Nephron (organoid): ENCODE results near the gene CAPG.
"Not testable (repeated sequence)": the region's sequence is repeated elsewhere in the genome, so short reads cannot be mapped to it uniquely, and the experiment has no call there.

ENCODE experiments used
- H3K27ac Mint-ChIP-seq, 3 experiments: 2 replicates each; pipeline ENCODE4 v1.8.0; 2020; ENCODE audit warnings: mixed read lengths in 3 of 3, mild to moderate bottlenecking in 2 of 3, moderate library complexity in 1 of 3
- H3K27me3 Mint-ChIP-seq: 2 replicates; pipeline ENCODE4 v1.8.0; 2021; ENCODE audit warnings: low read depth, mild to moderate bottlenecking, moderate library complexity, mixed read lengths
- H3K36me3 Mint-ChIP-seq: 2 replicates; pipeline ENCODE4 v1.8.0; 2020; ENCODE audit warnings: low read depth, mixed read lengths
- H3K4me1 Mint-ChIP-seq: 2 replicates; pipeline ENCODE4 v1.8.0; 2020; ENCODE audit warnings: mixed read lengths
- H3K4me3 Mint-ChIP-seq, 3 experiments: 2 replicates each; pipeline ENCODE4 v1.8.0; 2020; ENCODE audit warnings: mild to moderate bottlenecking in 3 of 3, mixed read lengths in 3 of 3, moderate library complexity in 2 of 3
- H3K9me3 Mint-ChIP-seq: 2 replicates; pipeline ENCODE4 v1.8.0; 2020; ENCODE audit warnings: mixed read lengths
- TF ChIP-seq, protein P1 (sequence below), 3 experiments: fragments of 200-600 bp; sonication (generic); IDR thresholded peaks; one replicate each; pipeline ENCODE4 v1.5.0; 2021; ENCODE audit warnings: antibody characterized with exemption in 3 of 3; ENCODE audit not compliant: unreplicated experiment in 3 of 3

Gene CAPG

DNA sequence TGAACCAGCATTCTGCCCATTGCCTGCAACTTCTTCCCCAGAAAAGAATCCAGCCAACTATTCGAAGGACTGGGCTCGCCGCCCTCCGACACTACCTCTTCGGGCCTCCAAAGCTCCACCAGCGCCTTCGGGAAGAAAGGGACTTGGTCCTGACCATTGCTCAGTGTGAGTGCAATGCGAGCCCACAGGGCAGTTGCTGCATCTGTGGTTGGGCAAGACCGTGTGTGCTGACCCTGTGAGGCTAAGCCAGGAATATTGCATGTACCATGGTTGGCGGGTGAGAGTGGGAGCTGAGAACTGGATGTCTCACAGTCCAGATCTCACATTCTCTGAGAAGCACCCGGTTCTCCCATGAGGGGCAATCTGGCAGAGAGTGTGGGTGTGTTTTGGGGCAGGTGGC is 39.1 kb downstream of the CAPG start:
- no peaks in the 10 kb centered on the region for H3K9me3 Mint-ChIP-seq
- TF ChIP-seq, protein P1, sequence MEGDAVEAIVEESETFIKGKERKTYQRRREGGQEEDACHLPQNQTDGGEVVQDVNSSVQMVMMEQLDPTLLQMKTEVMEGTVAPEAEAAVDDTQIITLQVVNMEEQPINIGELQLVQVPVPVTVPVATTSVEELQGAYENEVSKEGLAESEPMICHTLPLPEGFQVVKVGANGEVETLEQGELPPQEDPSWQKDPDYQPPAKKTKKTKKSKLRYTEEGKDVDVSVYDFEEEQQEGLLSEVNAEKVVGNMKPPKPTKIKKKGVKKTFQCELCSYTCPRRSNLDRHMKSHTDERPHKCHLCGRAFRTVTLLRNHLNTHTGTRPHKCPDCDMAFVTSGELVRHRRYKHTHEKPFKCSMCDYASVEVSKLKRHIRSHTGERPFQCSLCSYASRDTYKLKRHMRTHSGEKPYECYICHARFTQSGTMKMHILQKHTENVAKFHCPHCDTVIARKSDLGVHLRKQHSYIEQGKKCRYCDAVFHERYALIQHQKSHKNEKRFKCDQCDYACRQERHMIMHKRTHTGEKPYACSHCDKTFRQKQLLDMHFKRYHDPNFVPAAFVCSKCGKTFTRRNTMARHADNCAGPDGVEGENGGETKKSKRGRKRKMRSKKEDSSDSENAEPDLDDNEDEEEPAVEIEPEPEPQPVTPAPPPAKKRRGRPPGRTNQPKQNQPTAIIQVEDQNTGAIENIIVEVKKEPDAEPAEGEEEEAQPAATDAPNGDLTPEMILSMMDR (IDR thresholded peaks at IDR 0.05; ENCODE audit: unreplicated experiment in 3 of 3): no peak
- H3K27ac Mint-ChIP-seq: no peak overlapping the region
- H3K4me1 Mint-ChIP-seq: no peaks in the 10 kb centered on the region
- H3K4me3 Mint-ChIP-seq: no peak overlapping the region
- no peaks in the 10 kb centered on the region for H3K27me3 Mint-ChIP-seq
- peaks cover 47% of the 10 kb centered on the region for H3K36me3 Mint-ChIP-seq

DNA sequence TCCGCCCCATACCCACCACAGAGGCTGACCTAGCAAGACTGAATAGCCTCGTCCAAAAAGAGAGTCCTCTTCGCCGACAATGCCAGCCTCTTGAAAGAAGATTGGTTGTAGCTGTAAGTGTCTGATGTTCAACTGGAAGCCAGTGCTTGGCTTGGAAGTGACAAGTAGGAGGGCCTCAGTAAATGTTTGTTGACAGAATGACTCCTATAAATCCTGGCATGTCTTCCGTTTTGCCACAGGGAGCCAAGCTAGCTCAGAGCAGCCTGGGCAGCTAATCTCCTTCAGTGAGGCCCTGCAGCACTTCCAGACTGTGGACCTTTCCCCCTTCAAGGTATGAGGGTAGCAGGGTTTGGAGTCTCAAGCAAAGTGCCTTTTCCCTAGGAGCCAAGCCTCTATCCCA is 40.7 kb downstream of the CAPG start:
- Mint-ChIP-seq H3K4me3 (no peak overlapping the region), H3K27ac (no peak overlapping the region), H3K36me3 (peaks cover 37% of the 10 kb centered on the region), H3K27me3 (no peaks in the 10 kb centered on the region), H3K9me3 (no peaks in the 10 kb centered on the region), H3K4me1 (no peaks in the 10 kb centered on the region)
- TF ChIP-seq, protein P1 (IDR thresholded peaks at IDR 0.05; ENCODE audit: unreplicated experiment in 3 of 3): no peak

DNA sequence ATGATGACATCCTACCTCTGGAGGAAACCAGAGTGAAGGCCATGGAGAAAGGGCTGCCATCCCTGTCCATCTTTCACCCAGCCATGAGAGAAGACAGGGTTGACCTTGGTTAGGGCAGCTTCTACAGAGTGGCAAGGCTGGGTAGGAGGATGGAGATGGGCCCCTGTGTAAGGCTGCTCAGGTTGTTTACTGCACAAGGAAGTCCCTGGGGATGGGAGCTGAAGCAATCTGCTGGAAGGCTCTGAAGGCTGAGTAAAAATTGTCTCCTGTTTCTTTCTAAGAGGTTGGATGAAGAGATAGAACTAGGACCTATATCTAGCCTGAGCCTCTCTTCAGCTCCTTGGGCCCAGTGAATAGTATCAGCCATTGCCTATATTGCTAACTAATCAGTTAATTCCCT is 41.2 kb downstream of the CAPG start:
- Mint-ChIP-seq H3K36me3 (peaks cover 34% of the 10 kb centered on the region), H3K4me3 (no peak overlapping the region), H3K27me3 (no peaks in the 10 kb centered on the region), H3K27ac (no peak overlapping the region), H3K9me3 (no peaks in the 10 kb centered on the region), H3K4me1 (no peaks in the 10 kb centered on the region)
- TF ChIP-seq, protein P1 (IDR thresholded peaks at IDR 0.05; ENCODE audit: unreplicated experiment in 3 of 3): no peak

DNA sequence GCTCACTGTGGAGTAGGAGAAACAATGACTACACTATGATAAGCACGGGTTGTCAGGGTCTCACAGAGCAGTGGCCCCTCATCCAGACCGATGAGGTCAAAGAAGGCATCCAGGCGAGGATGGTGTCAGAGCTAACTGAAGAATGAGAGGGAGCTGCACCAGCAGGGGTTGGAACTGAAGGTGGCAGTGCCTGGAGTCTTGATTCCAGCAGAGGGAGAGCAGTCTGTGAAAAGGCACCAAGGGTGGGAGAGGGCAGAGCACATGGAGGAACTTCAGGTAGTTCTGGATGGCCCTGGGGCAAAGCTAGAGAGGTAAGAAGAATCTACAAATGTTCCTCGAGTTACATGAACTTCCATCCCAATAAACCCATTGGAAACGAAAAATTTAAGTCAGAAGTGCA is 43.0 kb downstream of the CAPG start:
- no peak overlapping the region for H3K27ac Mint-ChIP-seq
- TF ChIP-seq, protein P1 (IDR thresholded peaks at IDR 0.05; ENCODE audit: unreplicated experiment in 3 of 3): no peak
- no peaks in the 10 kb centered on the region for H3K9me3 Mint-ChIP-seq
- H3K4me3 Mint-ChIP-seq: no peak overlapping the region
- H3K27me3 Mint-ChIP-seq: no peaks in the 10 kb centered on the region
- H3K36me3 Mint-ChIP-seq: peaks cover 38% of the 10 kb centered on the region
- no peaks in the 10 kb centered on the region for H3K4me1 Mint-ChIP-seq

DNA sequence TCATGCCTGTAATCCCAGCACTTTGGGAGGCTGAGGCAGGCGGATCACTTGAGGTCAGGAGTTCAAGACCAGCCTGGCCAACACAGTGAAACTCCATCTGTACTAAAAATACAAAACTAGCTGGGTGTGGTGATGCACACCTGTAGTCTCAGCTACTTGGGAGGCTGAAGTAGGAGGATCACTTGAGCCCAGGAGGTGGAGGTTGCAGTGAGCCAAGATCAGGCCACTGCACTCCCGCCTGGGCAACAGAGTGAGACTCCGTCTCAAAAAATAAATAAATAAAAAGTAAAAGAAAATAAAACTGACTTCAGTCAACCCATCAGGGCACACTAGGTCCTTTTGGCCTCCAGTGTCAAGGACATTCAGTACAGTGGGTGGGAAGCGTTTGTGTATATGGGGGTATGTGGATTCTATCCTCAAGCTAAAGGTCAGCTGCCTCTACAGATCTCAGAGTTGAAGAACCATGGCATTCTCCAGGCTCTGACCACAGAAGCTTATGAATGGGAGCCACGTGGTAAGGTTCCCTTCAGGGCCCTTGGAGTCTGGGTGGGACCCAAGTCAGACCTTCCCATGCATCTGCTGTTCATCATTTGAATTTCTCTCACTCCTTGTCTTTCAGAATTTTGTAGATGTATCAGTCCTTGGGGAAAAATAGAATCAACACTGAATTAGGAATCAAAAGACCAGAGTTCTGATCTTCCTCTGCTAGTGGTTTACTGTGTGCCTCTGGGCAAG is 47.3 kb downstream of the CAPG start:
- H3K27me3 Mint-ChIP-seq, H3K4me3 Mint-ChIP-seq, H3K9me3 Mint-ChIP-seq, H3K4me1 Mint-ChIP-seq, H3K27ac Mint-ChIP-seq: not testable (repeated sequence)
- H3K36me3 Mint-ChIP-seq: peaks cover 37% of the 10 kb centered on the region

DNA sequence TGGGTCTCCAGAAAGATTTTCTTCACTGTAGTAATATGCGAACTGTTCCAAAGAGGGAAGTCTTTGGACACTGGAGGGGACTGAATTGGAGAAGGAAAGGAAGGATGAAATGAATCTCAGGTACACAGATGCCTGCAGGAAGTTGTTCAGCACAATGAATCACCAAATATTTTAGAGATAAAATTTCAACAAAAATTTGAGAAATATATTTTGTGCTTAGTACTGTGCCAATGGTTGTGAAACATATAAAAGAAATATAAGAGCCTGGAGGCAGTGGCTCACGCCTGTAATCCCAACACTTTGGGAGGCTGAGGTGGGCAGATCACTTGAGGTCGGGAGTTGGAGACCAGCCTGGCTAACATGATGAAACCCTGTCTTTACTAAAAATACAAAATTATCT is 52.4 kb downstream of the CAPG start:
- peak overlapping the region; percentile 28 to 58 (median 49) for H3K4me3 Mint-ChIP-seq
- peaks cover 28% of the 10 kb centered on the region for H3K36me3 Mint-ChIP-seq
- no peaks in the 10 kb centered on the region for H3K27me3 Mint-ChIP-seq
- no peak overlapping the region for H3K27ac Mint-ChIP-seq
- TF ChIP-seq, protein P1 (IDR thresholded peaks at IDR 0.05; ENCODE audit: unreplicated experiment in 3 of 3): no peak
- peaks cover 33% of the 10 kb centered on the region for H3K4me1 Mint-ChIP-seq
- H3K9me3 Mint-ChIP-seq: no peaks in the 10 kb centered on the region
